Activated CD4-positive, CD25-positive, alpha-beta regulatory T cell treated with anti-CD3 and anti-CD28 coated beads, Interleukin-2, amount 50 U/mL, for 72 hours (primary cell): ENCODE data around the gene TGFA.
"Not testable (repeated sequence)": the region's sequence is repeated elsewhere in the genome, so short reads cannot be mapped to it uniquely, and the experiment has no call there.

Experiments
- DNase-seq: peaks from one replicate; pipeline ENCODE4 v3.0.0; 2021

TGFA gene

DNA sequence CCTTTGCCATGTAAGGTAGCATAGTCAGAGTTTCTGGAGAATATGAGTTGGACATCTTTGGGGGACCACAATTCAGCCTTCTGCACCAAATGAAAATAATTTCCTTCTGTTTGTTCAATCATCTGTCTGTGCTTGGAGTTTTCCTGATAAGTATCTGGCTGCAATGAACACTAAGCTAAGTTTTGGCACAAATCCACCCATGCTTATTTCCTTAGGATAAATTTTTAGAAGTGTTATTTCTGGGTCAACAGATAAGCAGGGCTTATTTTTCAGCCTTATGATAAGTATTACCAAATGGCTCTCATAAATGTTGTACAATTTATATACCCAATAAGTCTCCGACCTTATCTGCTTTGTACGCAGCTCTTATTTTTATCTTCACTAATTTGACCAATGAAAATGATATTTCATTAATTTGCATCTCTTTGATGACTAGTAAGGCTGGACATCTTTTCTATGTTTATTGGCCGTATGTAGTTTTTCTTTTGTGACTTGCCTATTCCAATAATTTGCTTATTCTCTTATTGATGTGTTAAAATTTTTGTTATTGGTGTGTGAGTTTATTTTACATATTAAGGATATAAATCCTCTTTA is 59.2 kb downstream of the TGFA start:
- no peak for DNase-seq

DNA sequence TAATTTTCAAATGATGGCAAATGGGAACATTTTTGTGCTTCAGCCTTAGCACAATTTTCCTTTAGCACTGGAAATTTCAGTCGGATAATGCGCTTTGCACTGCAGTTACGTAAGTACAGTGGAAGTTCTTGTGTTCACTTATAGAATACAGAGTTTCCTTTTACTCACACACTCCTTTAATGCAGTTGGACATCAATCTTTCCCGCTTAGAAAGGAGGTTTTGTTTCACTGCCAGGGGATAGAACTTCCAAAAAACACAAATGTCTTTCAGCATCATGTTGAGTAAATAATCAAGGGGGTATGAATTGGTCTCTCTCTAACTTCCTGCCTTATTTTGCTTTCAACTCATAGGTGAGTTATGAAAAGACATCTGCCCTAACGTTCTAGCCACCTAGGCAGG is 63.2 kb downstream of the TGFA start:
- DNase-seq: no peak

DNA sequence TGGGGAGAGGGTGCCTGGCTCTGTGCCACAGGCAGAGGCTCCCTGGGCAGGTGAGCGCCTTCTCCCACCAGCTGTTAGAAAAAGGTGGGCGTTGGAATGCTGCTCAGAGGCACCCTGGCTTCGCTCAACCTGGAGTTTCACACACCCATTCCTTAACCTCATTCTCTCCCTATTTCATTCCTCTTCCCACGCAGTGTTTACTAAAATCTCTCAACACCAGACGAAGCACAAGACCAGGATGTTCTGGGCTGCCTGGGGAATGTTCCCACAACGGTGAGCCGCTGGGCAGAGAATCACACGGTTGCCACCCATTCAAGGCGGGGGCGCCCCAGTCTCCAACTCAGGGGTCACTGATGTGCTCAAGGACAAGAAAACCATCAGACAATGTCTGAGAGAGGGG is 64.5 kb downstream of the TGFA start:
- DNase-seq: no peak

DNA sequence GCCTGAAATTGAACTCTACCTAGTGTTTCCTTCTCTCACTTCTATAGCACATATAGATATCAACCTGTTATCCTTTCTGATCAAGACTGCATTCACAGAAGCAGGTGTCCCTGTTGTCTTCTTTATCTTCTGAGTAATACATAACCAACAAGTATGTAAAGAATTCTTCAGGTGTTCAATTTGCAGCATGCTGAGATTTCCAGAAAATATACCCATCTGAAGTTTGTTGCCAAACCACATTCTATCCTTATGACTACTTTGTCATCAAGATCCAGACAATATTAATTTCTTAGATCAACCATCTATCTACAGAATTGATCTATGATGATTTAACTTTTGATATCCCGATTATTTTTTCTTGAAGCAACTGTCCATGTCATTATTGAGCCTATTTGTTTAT is 69.5 kb downstream of the TGFA start:
- DNase-seq: no peak

DNA sequence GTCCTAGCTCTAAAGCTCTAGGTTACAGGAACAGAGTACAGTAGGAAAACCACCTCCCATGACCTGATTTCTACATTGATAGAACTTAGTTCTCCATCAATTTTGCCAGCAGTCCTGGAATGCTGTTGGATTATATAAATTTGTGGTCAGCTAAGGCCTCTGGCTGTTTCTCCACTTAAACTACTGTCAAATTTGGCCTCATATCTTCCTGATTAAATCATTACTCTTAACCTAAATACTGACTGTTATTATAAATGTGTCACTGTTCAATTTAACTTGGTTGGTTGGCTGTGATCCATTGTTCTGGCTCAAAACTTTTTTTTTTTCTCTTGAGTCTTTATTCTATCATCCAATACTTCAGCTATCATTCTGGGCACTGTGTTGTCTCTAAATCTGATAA is 71.2 kb downstream of the TGFA start:
- DNase-seq: no peak

DNA sequence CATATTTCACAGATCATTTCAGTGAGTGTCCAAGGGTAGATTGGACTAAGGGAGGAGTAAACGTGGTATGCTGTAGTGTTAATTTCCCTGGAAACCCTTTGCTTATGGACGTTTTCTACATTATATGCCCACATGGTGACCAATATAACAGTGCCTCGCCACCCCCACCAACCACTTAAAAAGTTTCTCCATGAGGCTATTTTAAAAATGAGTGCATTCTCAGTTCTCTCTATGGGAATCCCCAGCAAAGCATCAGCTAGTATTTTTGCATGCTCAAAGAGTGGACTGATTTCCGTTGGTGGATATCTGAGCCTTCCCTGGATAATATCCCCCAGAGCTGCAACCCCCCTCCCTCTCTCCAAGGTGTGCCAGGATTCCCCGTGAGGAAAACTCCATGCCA is 73.2 kb downstream of the TGFA start:
- DNase-seq: no peak

DNA sequence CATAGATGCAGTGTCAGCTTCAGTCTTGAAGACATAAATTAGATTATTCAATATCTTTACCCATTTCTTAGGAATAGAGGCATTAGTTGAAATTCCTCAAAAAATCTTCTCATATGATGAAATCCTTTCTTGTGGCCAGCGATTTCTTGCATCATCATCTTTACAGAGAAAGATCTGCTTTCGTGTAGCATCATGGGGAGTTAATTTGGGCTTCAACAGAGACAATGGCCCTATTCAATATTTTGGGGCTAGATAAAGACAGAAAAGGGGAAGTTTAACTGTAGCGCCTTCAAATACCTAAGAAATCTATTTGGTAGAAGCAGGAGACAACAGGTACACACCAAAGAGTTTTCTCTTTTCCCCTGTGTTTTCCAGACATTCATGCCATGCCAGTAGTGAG is 73.8 kb downstream of the TGFA start:
- no peak for DNase-seq

DNA sequence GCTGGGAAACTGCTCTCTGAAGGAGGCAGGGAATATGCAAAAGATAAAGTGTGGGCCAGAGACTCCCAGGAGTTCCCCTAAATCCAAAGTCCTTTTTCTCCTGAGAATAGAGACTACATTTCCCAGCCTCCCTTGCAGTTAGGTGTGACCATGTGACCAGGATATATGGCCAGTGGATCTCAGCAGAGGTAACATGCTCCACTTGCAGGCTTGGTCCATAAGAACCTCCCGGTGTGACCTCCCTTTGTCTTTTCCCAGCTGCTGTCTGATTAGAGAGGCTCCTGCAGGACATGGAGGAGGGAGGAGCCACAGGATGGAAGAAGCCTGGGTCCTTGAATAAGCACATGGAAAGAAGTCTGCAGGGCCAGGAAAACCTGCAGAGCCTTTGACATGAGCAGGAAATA is 76.2 kb downstream of the TGFA start:
- no peak for DNase-seq

DNA sequence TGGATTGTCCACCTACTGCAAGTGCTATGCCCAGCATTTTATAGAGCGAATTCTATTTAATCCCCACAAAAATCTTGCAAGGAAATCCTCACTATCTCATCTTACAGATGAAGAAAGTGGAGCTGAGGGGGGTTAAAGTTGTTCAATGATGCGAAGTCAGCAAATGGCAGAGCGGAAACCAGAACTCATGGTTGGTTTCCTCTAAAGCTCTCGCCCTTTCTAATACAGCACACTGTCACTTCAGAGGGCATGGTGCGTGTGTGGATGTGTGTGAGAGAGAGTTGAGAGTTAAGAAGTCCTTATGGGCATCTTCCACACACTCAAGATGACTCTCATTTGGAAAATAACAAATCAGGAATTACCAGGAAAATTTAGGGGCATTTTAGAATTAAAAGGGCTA is 78.4 kb downstream of the TGFA start:
- no peak for DNase-seq

DNA sequence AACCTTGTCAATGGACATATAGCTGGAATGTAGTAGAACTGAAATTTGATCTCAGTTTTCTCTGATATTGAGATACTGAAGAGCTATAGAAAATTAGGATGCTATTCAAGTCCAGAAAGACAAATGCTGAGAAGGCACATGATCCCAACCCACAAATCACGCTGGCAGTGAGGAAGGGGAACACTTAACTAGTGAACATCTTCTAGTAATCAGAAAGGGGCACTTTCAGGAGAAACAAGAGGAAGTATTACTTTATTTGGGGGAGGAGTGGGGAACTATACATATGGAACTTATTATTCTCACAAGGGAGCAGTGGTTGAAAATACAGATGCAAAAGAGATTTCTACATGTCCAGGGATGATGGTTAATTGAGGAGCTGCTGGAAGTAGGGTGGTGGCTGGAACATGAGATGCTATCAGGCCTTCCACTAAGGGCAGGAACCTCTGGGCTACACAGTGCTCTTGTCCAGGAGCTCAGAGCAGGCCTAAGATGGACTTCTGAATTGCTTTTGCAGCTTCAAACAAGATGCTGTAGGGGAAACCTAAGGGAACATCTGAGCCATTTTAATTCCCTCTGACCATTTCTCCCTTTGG is 79.3 kb downstream of the TGFA start:
- no peak for DNase-seq

DNA sequence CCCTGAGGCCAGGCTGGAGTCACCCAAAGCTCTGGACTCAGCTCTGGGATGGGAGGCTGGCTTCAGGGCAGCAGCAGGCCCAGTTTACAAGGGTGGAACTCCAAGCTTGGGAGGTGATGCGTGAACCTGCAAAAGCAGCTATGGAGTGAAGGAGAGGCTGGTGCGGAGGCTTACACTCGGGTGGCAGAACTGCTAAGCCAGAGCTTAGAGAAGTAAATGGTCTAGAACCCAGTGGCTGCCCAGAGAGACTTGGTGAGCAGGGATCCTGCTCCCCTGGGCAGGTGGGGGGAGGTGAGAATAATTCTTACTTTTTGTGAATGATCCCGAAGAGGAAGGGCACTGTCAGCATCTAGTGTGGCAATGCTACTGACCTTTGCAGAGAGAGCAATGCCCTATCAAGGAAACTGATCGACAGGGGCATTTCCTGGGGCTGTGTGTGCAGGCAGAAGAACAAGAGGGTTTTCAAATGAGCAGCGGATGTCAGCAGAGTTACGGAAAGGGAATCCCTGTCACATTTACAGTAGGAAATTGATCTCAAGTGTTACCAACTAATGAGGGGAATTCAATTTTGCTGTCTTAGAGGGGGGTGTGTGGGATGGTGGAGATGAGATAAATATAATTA is 80.4 kb downstream of the TGFA start:
- no peak for DNase-seq

DNA sequence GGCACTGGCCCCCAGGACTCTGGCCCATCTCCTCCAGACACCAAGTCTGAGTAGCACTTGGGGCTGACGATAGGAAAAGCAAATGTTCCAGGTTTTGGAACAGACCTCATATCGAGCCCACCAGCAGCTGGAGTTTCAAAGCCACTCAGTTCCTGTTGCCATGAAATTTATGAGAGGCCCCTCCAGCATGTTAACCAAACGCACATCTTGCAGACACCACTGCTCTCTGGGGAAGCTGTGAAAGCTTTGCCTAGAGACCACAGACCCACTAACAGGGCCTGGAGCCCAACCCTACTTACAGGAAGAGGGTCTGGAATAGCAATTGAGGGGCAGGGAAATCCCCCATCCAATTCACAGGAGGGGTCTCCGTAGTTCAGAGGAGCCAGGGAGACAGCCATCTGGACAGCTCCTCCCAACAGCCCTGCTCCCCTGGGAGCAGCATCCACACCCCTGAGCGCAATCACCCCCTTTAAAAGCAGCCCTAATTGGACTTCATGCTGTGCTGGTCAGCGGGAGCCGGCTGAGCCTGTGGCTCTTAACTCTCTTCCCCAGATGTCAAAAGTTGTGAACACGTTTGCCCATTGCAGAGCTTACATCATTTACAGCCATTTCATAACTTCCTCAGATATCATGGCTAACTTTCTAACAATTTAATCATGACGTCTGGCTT is 81.3 kb downstream of the TGFA start:
- DNase-seq: no peak

DNA sequence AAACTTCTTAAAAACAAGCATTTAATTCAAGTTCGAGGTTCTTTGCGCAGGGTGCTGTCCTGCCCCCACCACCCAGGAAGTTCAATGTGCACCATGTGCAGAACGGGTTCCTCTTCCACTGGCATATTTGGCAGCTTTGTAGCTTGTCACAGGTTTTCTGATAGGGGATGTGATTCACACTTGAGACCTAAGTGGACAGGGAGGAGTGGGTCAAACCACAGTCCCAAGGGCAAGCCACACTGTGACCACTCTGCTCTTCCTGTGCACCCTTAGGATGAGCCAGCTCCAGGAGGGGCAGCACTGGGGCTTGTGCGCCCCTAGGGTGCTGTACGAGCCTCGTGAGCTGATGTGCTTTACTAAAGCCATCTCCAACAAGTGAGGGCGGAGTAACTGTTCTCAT is 82.5 kb downstream of the TGFA start:
- DNase-seq: no peak

DNA sequence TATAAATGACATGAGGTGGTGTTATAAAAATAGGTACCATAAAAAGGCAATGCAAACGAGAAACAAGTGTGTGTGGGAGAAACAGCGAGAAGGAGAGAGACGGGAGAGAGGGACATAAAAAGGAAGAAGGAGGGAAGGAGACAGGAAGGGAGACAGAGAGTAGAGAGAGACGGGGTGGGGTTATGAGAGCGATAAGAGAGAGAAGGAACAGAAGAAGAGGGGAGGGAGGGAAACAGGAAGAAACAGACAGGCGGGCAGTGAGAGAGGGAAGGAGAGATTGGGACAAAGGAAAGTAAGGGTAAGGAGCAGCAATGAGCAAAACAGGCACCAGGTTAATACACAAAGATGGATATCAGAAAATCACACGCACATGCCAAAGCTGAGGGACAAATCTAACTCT is 83.7 kb downstream of the TGFA start:
- no peak for DNase-seq

DNA sequence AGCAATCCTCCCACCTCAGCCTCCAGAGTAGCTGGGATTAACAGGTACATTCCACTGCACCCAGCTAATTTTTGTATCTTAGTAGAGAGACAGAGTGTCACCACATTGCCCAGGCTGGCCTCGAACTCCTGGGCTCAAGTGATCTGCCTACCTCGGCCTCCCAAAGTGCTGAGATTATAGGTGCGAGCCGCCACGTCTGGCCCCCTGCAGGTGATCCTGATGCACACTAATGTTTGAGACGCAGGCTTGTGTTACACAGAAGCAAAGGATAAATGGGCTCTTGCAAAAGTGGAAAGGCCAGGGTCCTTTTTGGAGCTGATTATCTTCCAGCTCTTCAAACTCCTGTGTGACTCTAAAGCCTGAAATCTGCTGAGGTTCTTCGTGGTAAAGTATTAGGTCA is 84.2 kb downstream of the TGFA start:
- DNase-seq: no peak

DNA sequence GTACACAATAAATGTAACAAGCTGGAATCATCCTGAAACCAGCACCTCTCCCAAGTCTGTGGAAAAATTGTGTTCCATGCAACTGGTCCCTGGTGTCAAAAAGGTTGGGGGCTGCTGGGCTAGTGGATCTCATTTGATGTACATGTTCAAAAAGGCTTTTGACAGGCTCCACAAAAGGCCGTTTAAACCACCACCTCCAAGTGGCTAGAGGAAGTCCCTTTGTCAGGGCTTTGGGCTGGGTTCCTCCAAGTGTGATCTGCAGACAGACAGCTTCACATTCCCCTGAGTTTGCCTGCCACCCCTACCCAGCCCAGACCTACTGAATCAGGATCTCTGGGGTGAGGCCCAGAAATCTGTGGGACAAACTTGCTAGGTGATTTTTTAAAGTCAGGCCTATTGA is 84.7 kb downstream of the TGFA start:
- DNase-seq: no peak

DNA sequence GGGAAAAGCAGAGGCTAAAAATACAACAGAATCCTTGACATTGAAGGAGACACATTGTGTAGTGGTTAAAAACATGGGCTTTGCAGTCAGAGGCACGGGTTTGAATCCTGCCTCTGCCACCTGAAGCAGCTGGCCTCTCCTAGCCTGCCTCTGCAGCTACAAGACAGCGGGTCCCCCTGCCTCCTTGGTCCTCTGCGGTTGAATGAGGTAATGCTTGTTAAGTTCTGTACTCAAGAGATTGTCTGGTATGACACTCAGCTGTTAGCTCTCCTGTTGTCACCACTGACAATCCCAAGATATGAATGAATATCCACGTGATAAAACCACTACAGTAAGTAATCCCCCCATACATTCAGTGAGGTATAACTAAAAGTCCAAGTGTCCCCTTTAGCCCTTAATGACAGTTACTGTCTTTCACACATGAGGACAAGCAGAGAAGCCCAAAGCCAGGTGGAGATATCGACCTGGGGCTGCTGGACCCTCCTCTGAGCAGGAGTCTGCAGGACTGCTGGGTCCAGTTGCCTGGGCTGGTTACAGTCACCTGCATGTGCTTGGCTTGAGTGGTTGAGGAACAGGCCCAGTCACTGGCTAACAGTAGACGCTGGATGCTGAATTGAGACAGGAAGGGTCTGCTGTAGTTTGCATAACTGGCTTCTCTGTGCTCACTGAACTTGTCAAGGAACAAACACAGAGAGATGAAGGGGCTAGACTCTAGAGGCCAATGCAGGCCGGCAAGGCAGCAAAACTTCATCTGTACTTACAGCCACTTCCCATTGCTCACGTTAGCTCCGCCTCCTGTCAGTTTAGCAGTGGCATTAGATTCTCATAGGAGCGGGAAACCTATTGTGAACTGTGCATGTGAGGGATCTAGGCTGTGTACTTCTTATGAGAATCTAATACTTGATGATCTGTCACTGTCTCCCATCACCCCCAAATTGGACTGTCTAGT is 85.5 kb downstream of the TGFA start:
- DNase-seq: no peak

DNA sequence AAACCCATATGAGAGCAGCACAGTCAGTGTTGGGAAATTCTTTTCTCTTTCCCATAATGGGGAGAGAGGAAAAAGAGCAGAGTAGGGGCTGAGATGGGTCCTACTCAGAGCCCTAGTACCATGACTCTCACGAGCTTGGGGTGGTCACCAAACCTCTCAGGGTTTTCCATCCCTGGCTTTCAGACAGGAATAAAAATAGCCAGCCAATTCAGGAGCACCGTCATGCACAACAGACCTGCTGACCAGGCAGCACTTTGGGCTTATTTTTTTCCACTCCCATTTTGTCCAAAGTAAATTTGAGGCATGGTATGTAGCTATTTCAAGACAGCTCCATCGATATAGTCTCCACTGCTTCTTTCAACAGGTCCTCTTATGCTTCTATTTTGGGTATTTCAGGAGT is 86.4 kb downstream of the TGFA start:
- no peak for DNase-seq

DNA sequence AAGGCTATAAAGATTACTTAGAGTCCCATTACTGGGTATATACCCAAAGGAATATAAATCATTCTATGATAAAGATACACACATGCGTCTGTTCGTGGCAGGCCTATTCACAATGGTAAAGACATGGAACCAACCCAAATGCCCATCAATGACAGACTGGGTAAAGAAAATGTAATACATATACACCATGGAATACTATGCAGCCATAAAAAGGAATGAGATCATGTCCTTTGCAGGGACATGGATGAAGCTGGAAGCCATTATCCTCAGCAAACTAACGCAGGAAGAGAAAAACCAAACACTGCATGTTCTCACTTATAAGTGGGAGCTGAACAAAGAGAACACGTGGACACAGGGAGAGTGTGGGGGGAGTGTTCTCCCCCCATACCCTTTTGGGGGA is 87.0 kb downstream of the TGFA start:
- not testable (repeated sequence) for DNase-seq

DNA sequence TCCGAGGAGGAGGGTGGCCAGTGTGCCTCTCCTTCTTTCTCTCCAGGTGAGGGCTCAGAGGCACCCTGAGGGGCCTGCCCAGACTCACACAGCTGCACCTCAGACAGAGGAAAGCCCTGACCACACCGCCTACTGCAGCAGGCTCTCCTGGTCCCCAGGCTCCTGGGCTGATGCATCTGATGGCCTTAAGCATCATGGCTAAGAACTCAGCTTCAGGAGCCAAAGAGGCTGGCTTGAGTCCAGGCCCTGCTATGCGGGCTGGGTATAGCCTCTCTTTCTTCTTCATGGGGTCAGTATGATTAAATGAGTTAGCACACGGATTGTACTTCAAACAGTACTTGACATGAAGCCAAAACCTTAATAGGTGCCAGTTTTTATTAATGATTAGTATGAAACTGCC is 89.6 kb downstream of the TGFA start:
- no peak for DNase-seq

DNA sequence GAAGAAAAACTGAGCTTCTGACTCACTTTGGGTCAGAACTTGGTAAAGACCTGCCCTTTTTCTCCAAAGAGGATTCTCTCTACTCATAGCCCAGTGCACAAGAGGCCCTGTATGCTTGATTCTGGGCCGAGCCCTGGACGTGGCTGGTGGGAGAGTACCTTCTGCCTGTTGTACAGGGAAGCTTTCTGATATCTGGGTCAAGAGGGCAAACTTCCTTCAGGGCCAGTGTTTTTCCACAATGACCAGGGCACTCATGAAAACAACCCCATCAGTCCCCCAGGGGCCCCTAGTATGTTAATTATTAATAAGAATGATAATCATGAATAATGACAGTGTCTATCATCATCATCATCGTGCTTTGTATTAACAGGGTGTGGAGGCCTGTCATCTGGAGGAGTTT is 90.0 kb downstream of the TGFA start:
- DNase-seq: no peak

DNA sequence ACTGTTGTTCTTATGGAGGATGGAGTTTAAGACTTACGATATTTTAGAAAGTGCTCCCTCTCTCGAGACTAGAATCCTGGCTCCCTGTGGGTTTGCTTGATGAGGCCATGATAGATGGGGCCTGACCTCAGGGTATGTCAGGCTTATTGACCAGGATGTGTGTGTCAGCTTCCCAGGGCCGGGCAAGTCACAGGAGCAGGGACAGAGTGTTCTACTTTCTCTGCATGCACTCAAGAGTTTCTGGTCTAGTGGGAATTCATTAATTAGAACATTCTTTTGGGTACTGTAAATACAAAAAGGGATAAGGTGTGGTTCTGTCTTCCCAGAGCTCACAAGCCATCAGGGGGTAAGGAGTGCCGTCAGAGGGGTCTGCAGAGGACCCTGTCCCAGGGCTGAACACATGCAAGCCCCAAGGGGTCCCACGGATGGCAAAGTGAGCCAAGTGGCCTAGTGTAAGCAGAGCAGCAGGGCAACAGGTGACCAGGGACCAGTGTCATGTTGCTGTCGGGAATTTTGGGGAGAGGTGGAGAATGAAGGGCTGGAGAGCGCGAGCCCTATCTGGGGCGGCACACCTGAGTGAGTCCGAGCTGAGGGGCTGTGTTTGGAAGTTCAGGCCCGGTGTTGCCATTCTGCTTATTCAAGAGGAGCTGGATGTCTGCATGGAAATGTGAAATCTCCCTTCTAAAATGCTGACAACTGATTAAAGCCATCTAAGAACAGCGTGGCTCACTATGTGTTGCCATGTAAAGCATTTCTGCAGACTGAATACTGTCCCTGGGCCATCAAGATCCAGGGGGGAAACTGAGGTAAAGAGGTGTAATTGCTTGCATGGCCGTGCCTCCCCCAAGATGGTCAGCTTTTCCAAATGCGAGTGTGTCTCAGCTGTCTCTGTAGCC is 91.4 kb downstream of the TGFA start:
- no peak for DNase-seq
